Lower lobe of right lung (tissue), 2 donors: ENCODE data around the gene DLGAP1. TPM values are rescaled to one million over a fixed set of nuclear protein-coding genes. Genes with fewer than 3 reads are reported as not detected.

Experiments
- ATAC-seq, 2 donors: fragments of 200-7000 bp; cut with Tn5 transposase; one replicate each; pipeline ENCODE4 v1.9.1; 2020 to 2022; ENCODE audit warnings: mild to moderate bottlenecking in 2 of 2, moderate library complexity in 2 of 2
- DNase-seq: peaks from one replicate; pipeline ENCODE4 v3.0.0-alpha.2; 2020
- H3K27ac ChIP-seq: fragments of 200-600 bp; one replicate; pipeline ENCODE4 v1.8.0; 2022
- H3K27me3 ChIP-seq: fragments of 200-600 bp; one replicate; pipeline ENCODE4 v1.8.0; 2022; ENCODE audit warnings: low read depth
- H3K36me3 ChIP-seq: fragments of 200-600 bp; one replicate; pipeline ENCODE4 v1.8.0; 2022; ENCODE audit warnings: mild to moderate bottlenecking
- H3K4me1 ChIP-seq: fragments of 200-600 bp; one replicate; pipeline ENCODE4 v1.8.0; 2022
- H3K4me3 ChIP-seq: fragments of 200-600 bp; one replicate; pipeline ENCODE4 v1.8.0; 2022; ENCODE audit warnings: mild to moderate bottlenecking
- H3K9me3 ChIP-seq: fragments of 200-600 bp; one replicate; pipeline ENCODE4 v1.8.0; 2022
- CTCF ChIP-seq: fragments of 200-600 bp; IDR thresholded peaks from one replicate; pipeline ENCODE4 v1.8.0; 2022; ENCODE audit warnings: antibody characterized with exemption, mild to moderate bottlenecking
- intact Hi-C: fragments of 100-400 bp; cut with DNase I; formaldehyde crosslinking; loops from one replicate; pipeline ENCODE4 v1.11.0; 2022
- total RNA-seq: library from RNA; stranded (reverse); fragmentation: NEBNext Ultra II Directional; extraction: Animal tissue kit (Norgen Biotek cat#: 25700); gene quantifications from one replicate; pipeline ENCODE4 v1.2.1, GENCODE V29; 2021
- donor health status: DM: no; HTN: yes; CAD: no; lungs with severe emphysema.

The DLGAP1 gene
- total RNA-seq, 1 donor from 2014 or later: 3.8 TPM

GRCh38 chr18:4181086-4181485, 274.0 kb downstream of the DLGAP1 start:
- intact Hi-C loops: no loop called here
- no peak for TF ChIP-seq CTCF
- H3K27ac ChIP-seq: no peak overlapping the region
- no peaks in the 10 kb centered on the region for H3K27me3 ChIP-seq
- no peaks in the 10 kb centered on the region for H3K9me3 ChIP-seq
- no peak overlapping the region for H3K4me3 ChIP-seq
- no peaks in the 10 kb centered on the region for H3K4me1 ChIP-seq
- H3K36me3 ChIP-seq: no peaks in the 10 kb centered on the region
- ATAC-seq (no peak), DNase-seq (no peak)

GRCh38 chr18:4172196-4173100, 282.7 kb downstream of the DLGAP1 start:
- H3K9me3 ChIP-seq: no peaks in the 10 kb centered on the region

GRCh38 chr18:4157352-4157751, 297.8 kb downstream of the DLGAP1 start:
- no peaks in the 10 kb centered on the region for H3K4me1 ChIP-seq
- DNase-seq (no peak), ATAC-seq (no peak)
- H3K27me3 ChIP-seq: no peaks in the 10 kb centered on the region
- H3K36me3 ChIP-seq: no peaks in the 10 kb centered on the region
- H3K27ac ChIP-seq: no peak overlapping the region
- no peak overlapping the region for H3K4me3 ChIP-seq
- intact Hi-C loops: no loop called here
- TF ChIP-seq CTCF: no peak
- no peaks in the 10 kb centered on the region for H3K9me3 ChIP-seq

More at GRCh38 chr18:4172196-4173100, 282.7 kb downstream of the DLGAP1 start:
- TF ChIP-seq CTCF: no peak
- intact Hi-C loops: no loop called here
- ATAC-seq: no peak
- no peaks in the 10 kb centered on the region for H3K4me1 ChIP-seq
- H3K4me3 ChIP-seq: no peak overlapping the region
- H3K36me3 ChIP-seq: no peaks in the 10 kb centered on the region
- H3K27ac ChIP-seq: no peak overlapping the region
- no peaks in the 10 kb centered on the region for H3K27me3 ChIP-seq
- DNase-seq: no peak

GRCh38 chr18:4146797-4147196, 308.3 kb downstream of the DLGAP1 start:
- Histone ChIP-seq H3K9me3 (no peaks in the 10 kb centered on the region), H3K27ac (no peak overlapping the region), H3K4me1 (no peaks in the 10 kb centered on the region), H3K36me3 (no peaks in the 10 kb centered on the region), H3K4me3 (no peak overlapping the region), H3K27me3 (no peaks in the 10 kb centered on the region)
- TF ChIP-seq CTCF: no peak
- intact Hi-C loops: no loop called here
- ATAC-seq (no peak), DNase-seq (no peak)

GRCh38 chr18:4144201-4144600, 310.9 kb downstream of the DLGAP1 start:
- H3K27me3 ChIP-seq: no peaks in the 10 kb centered on the region
- no peak for ATAC-seq
- H3K36me3 ChIP-seq: no peaks in the 10 kb centered on the region
- intact Hi-C loops: no loop called here
- no peak overlapping the region for H3K27ac ChIP-seq
- no peaks in the 10 kb centered on the region for H3K9me3 ChIP-seq
- no peak for TF ChIP-seq CTCF
- H3K4me3 ChIP-seq: no peak overlapping the region
- H3K4me1 ChIP-seq: no peaks in the 10 kb centered on the region
- DNase-seq: no peak
